ENCODE results near the gene SRP14. TPM values are rescaled to one million over a fixed set of nuclear protein-coding genes. Genes with fewer than 3 reads are reported as not detected.

Gene SRP14
- total RNA-seq, 1 experiment from 2014 or later = 200 TPM

- Histone ChIP-seq H2BK120ac (ENCODE audit: low read depth, low read length, poor library complexity, severe bottlenecking) (no peak overlapping the region), H3K56ac (ENCODE audit: insufficient read length, low read depth, low read length) (no peak overlapping the region), H3K18ac (ENCODE audit: insufficient read length, low read depth, low read length) (no peak overlapping the region), H2BK20ac (ENCODE audit: low read depth, low read length, poor library complexity, severe bottlenecking) (no peak overlapping the region), H3K4ac (ENCODE audit: low read depth, low read length) (no peak overlapping the region), H2BK15ac (ENCODE audit: low read depth, low read length) (no peak overlapping the region), H4K8ac (replicated peaks; ENCODE audit: insufficient read length, low read depth, low read length) (no peak overlapping the region), H3K9me3 (ENCODE audit: control insufficient read depth, low read depth, low read length) (no peaks in the 10 kb centered on the region), H3T11ph (ENCODE audit: low read length) (no peak overlapping the region), H2BK5ac (ENCODE audit: insufficient read length, low read length) (no peak overlapping the region), H2AK5ac (ENCODE audit: insufficient read length, low read length) (no peak overlapping the region), H2AFZ (ENCODE audit: low read length) (no peak overlapping the region), H3K4me2 (ENCODE audit: insufficient read depth, insufficient read length, low read length) (no peak overlapping the region), H4K91ac (ENCODE audit: insufficient read length, low read depth, low read length) (no peak overlapping the region), H3K27me3 (ENCODE audit: insufficient read depth, low read length) (no peaks in the 10 kb centered on the region), H3K4me1 (ENCODE audit: insufficient read depth, low read length) (peaks cover 5% of the 10 kb centered on the region; the same call in 1 of the 2 replicates), H3K79me1 (ENCODE audit: insufficient read depth, low read depth, low read length, poor library complexity, severe bottlenecking) (no peaks in the 10 kb centered on the region), H4K5ac (ENCODE audit: insufficient read length, low read depth, low read length) (no peak overlapping the region), H4K20me1 (ENCODE audit: control insufficient read depth, insufficient read depth, insufficient read length) (no peaks in the 10 kb centered on the region), H3K9ac (ENCODE audit: extremely low read depth, insufficient read length, low read length) (no peak overlapping the region), H3K14ac (ENCODE audit: insufficient read depth, low read length) (no peak overlapping the region), H3K23ac (ENCODE audit: insufficient read length, low read depth, low read length) (no peak overlapping the region), H3K27ac (ENCODE audit: insufficient read length, low read depth, low read length) (no peak overlapping the region), H3K79me2 (ENCODE audit: insufficient read depth, low read length) (peaks cover 4% of the 10 kb centered on the region; the same call in 1 of the 2 replicates), H3K23me2 (ENCODE audit: insufficient read length, low read depth, low read length, poor library complexity, severe bottlenecking) (peaks cover 3% of the 10 kb centered on the region), H2BK12ac (ENCODE audit: insufficient read length, low read depth, low read length) (no peak overlapping the region)
- DNase-seq = no peak
- Mint-ChIP-seq H3K27me3 (ENCODE audit: low read depth) (no peaks in the 10 kb centered on the region), H3K36me3 (ENCODE audit: insufficient read depth in 1 of 3, low read depth in 3 of 3) (peaks cover 0 to 9% (median 4%) of the 10 kb centered on the region in 3 experiments; a peak in 4 of 7 replicates), H3K4me3 (no peak overlapping the region), H3K9me3 (no peaks in the 10 kb centered on the region), H3K27ac (0 out of 7 replicates have a peak overlapping the region, but pooled peaks of 1 of the 3 experiments have one; percentile 46), H3K4me1 (peaks cover 38 to 43% of the 10 kb centered on the region in 2 experiments)
- WGBS (ENCODE audit: extremely low coverage, insufficient read length, low lambda C conversion rate) = no CpG with 5 or more reads among the region's 5 CpGs
- TF ChIP-seq CTCF (conservative IDR thresholded peaks at IDR 0.05) = no peak
These were observed 3.9 kb upstream of the SRP14 start for GRCh38 chr15:40042791-40043320.
